CD4-positive, alpha-beta memory T cell (primary cell): ENCODE data around the gene KRTAP10-11. TPM values are rescaled to one million over a fixed set of nuclear protein-coding genes. Genes with fewer than 3 reads are reported as not detected.
"Not testable (repeated sequence)": the region's sequence is repeated elsewhere in the genome, so short reads cannot be mapped to it uniquely, and the experiment has no call there.

Experiments
- CTCF ChIA-PET: fragments of 350-600 bp; sonication (Branson Sonifier 250); formaldehyde crosslinking; loops from one replicate; lab custom pipeline; 2021; ENCODE audit warnings: inconsistent platforms; ENCODE audit not compliant: partially characterized antibody; lab: Charles Lee
- POLR2A ChIA-PET: fragments of 350-600 bp; sonication (Branson Sonifier 250); formaldehyde crosslinking; loops from one replicate; lab custom pipeline; 2021; ENCODE audit not compliant: partially characterized antibody; lab: Charles Lee
- DNase-seq, 5 donors: peaks; one replicate each; pipeline versions ENCODE4 v3.0.0 to v3.0.0-alpha.2; 2020 to 2022; ENCODE audit warnings: mixed read lengths in 1 of 5
- H3K27ac ChIP-seq: one replicate; pipeline ENCODE4 v1.7.0; 2013; ENCODE audit warnings: low read depth, low read length
- H3K27me3 ChIP-seq: 2 replicates; pipeline ENCODE4 v1.7.0; 2013; ENCODE audit warnings: mild to moderate bottlenecking, low read length, moderate library complexity; ENCODE audit not compliant: insufficient read depth
- H3K36me3 ChIP-seq: 2 replicates; pipeline ENCODE4 v1.7.0; 2013; ENCODE audit warnings: mild to moderate bottlenecking, low read length, moderate library complexity; ENCODE audit not compliant: insufficient read depth
- H3K4me1 ChIP-seq: 2 replicates; pipeline ENCODE4 v1.7.0; 2013; ENCODE audit warnings: mild to moderate bottlenecking, low read length, moderate library complexity; ENCODE audit not compliant: insufficient read depth
- H3K4me3 ChIP-seq, 2 donors: one replicate each; pipeline ENCODE4 v1.7.0; 2013; ENCODE audit warnings: low read length in 2 of 2, mild to moderate bottlenecking in 1 of 2
- H3K9me3 ChIP-seq, 2 donors: one replicate each; pipeline ENCODE4 v1.7.0; 2013; ENCODE audit warnings: low read length in 2 of 2, control low read depth in 1 of 2; ENCODE audit not compliant: control insufficient read depth in 1 of 2
- H3K27ac Mint-ChIP-seq, 7 donors: one replicate each; pipeline ENCODE4 v1.8.0; 2020 to 2021; ENCODE audit warnings: mixed read lengths in 7 of 7, mild to moderate bottlenecking in 6 of 7, inconsistent platforms in 3 of 7, moderate library complexity in 3 of 7
- H3K27me3 Mint-ChIP-seq, 2 donors: one replicate each; pipeline ENCODE4 v1.8.0; 2020 to 2021; ENCODE audit warnings: mixed read lengths in 2 of 2
- H3K36me3 Mint-ChIP-seq, 2 donors: one replicate each; pipeline ENCODE4 v1.8.0; 2020 to 2021; ENCODE audit warnings: mixed read lengths in 2 of 2, inconsistent platforms in 1 of 2, mild to moderate bottlenecking in 1 of 2
- H3K4me1 Mint-ChIP-seq, 4 donors: one replicate each; pipeline ENCODE4 v1.8.0; 2020 to 2021; ENCODE audit warnings: mixed read lengths in 4 of 4, mild to moderate bottlenecking in 1 of 4
- H3K4me3 Mint-ChIP-seq, 8 donors: one replicate each; pipeline ENCODE4 v1.8.0; 2020 to 2021; ENCODE audit warnings: mixed read lengths in 8 of 8, mild to moderate bottlenecking in 7 of 8, moderate library complexity in 6 of 8, inconsistent platforms in 3 of 8
- H3K9me3 Mint-ChIP-seq, 8 donors: one replicate each; pipeline ENCODE4 v1.8.0; 2020 to 2021; ENCODE audit warnings: mixed read lengths in 8 of 8, mild to moderate bottlenecking in 5 of 8, inconsistent platforms in 3 of 8, moderate library complexity in 1 of 8
- intact Hi-C: fragments of 100-400 bp; cut with micrococcal nuclease; formaldehyde crosslinking; loops from one replicate; pipeline ENCODE4 v1.15.1; 2023
- polyA plus RNA-seq, 2 donors: library from polyadenylated mRNA; unstranded; fragments of 300-500 nt; fragmentation: Illumina TruSeq; gene quantifications; one replicate each; pipeline ENCODE4 v1.2.3, GENCODE V29; 2021
- total RNA-seq, 2 experiments: library from RNA; stranded (reverse); gene quantifications; one replicate each; pipeline ENCODE4 v1.2.3, GENCODE V29; 2021

Gene KRTAP10-11
- total and polyA plus RNA-seq, 4 experiments from 2014 or later = not detected

GRCh38 chr21:44628707-44629391, 17.4 kb upstream of the KRTAP10-11 start:
- H3K4me3 ChIP-seq = no peak overlapping the region
- ChIA-PET POLR2A (interaction anchor here (0.9 to 3.8 kb wide), 3 partner anchors 10 to 30 kb away, joined by 3 to 16 read pairs (median 3); partner anchors contain the start of gene KRTAP12-3), CTCF (interaction anchor here (1.6 to 2.9 kb wide), 2 partner anchors 10 to 114 kb away, joined by 4 to 9 read pairs; no protein-coding TSS in a partner anchor)
- H3K27ac ChIP-seq = no peak overlapping the region
- peaks cover 0 to 4% of the 10 kb centered on the region in 2 donors for H3K9me3 ChIP-seq
- H3K4me1 ChIP-seq = peaks cover 26% of the 10 kb centered on the region
- Mint-ChIP-seq H3K4me1 (peaks cover 10 to 31% (median 22%) of the 10 kb centered on the region in 4 donors), H3K27me3 (no peaks in the 10 kb centered on the region), H3K27ac (peak overlapping the region in 3 of 7 donors; percentile 39 to 79 (median 60)), H3K4me3 (no peak overlapping the region), H3K36me3 (peaks cover 12 to 35% of the 10 kb centered on the region in 2 donors), H3K9me3 (peaks cover 0 to 54% (median 39%) of the 10 kb centered on the region in 8 donors)
- H3K27me3 ChIP-seq = no peaks in the 10 kb centered on the region
- DNase-seq = no peak
- intact Hi-C loops = no loop called here
- no peaks in the 10 kb centered on the region for H3K36me3 ChIP-seq

- no peak for DNase-seq
- peak overlapping the region in 6 of 8 donors; percentile 1 to 69 (median 34) for H3K4me3 Mint-ChIP-seq
- no peak overlapping the region for H3K4me3 ChIP-seq
- peaks cover 10 to 24% of the 10 kb centered on the region in 2 donors for H3K36me3 Mint-ChIP-seq
- H3K4me1 ChIP-seq = peaks cover 26% of the 10 kb centered on the region
- no peak overlapping the region for H3K27ac ChIP-seq
- H3K36me3 ChIP-seq = no peaks in the 10 kb centered on the region
- no peaks in the 10 kb centered on the region for H3K27me3 ChIP-seq
- intact Hi-C loops = no loop called here
- H3K9me3 ChIP-seq = peaks cover 0 to 4% of the 10 kb centered on the region in 2 donors
- peaks cover 10 to 31% (median 20%) of the 10 kb centered on the region in 4 donors for H3K4me1 Mint-ChIP-seq
- H3K9me3 Mint-ChIP-seq = peaks cover 0 to 43% (median 31%) of the 10 kb centered on the region in 8 donors
- ChIA-PET CTCF (interaction anchor here (1.8 to 2.9 kb wide), 2 partner anchors 8 to 12 kb away, joined by 4 to 9 read pairs; no protein-coding TSS in a partner anchor), POLR2A (interaction anchor here (1.1 to 3.8 kb wide), 2 partner anchors 11 to 27 kb away, joined by 4 to 16 read pairs; partner anchors contain the start of gene KRTAP12-3)
- H3K27ac Mint-ChIP-seq = peak overlapping the region; percentile 48 to 89 (median 72)
- no peaks in the 10 kb centered on the region for H3K27me3 Mint-ChIP-seq
These were observed 15.8 kb upstream of the KRTAP10-11 start for GRCh38 chr21:44630440-44630839.

- H3K9me3 ChIP-seq = peaks cover 0 to 4% of the 10 kb centered on the region in 2 donors
- intact Hi-C loops = no loop called here
- no peaks in the 10 kb centered on the region for H3K27me3 ChIP-seq
- no peak overlapping the region for H3K4me3 ChIP-seq
- peaks cover 0 to 40% (median 31%) of the 10 kb centered on the region in 8 donors for H3K9me3 Mint-ChIP-seq
- ChIA-PET POLR2A (interaction anchor here (1.8 to 3.8 kb wide), 2 partner anchors 13 to 26 kb away, joined by 5 to 16 read pairs; partner anchors contain the start of gene KRTAP12-3), CTCF (interaction anchor here (1.3 to 1.8 kb wide), 2 partner anchors 10 to 12 kb away, joined by 4 read pairs; no protein-coding TSS in a partner anchor)
- H3K4me3 Mint-ChIP-seq = no peak overlapping the region
- no peaks in the 10 kb centered on the region for H3K36me3 ChIP-seq
- no peak overlapping the region for H3K27ac ChIP-seq
- peaks cover 10 to 24% of the 10 kb centered on the region in 2 donors for H3K36me3 Mint-ChIP-seq
- H3K4me1 ChIP-seq = peaks cover 22% of the 10 kb centered on the region
- no peak for DNase-seq
- H3K27ac Mint-ChIP-seq = peak overlapping the region in 3 of 7 donors; percentile 50 to 77 (median 53)
- peaks cover 10 to 25% (median 17%) of the 10 kb centered on the region in 4 donors for H3K4me1 Mint-ChIP-seq
- H3K27me3 Mint-ChIP-seq = peaks cover 0 to 3% of the 10 kb centered on the region in 2 donors
These were observed 14.1 kb upstream of the KRTAP10-11 start for GRCh38 chr21:44632067-44632466.

GRCh38 chr21:44636209-44637017, 9.8 kb upstream of the KRTAP10-11 start:
- Mint-ChIP-seq H3K27me3 (peaks cover 1 to 12% of the 10 kb centered on the region in 2 donors), H3K4me3 (peak overlapping the region in 1 of 8 donors; percentile 55), H3K4me1 (peaks cover 0 to 5% (median 1%) of the 10 kb centered on the region in 4 donors), H3K27ac (no peak overlapping the region), H3K9me3 (peaks cover 3 to 37% (median 23%) of the 10 kb centered on the region in 8 donors), H3K36me3 (peaks cover 2 to 17% of the 10 kb centered on the region in 2 donors)
- no peaks in the 10 kb centered on the region for H3K36me3 ChIP-seq
- POLR2A ChIA-PET = no interaction called here
- intact Hi-C loops = no loop called here
- DNase-seq = no peak
- no peaks in the 10 kb centered on the region for H3K27me3 ChIP-seq
- H3K4me3 ChIP-seq = no peak overlapping the region
- no peak overlapping the region for H3K27ac ChIP-seq
- CTCF ChIA-PET = no interaction called here
- no peaks in the 10 kb centered on the region for H3K4me1 ChIP-seq
- no peaks in the 10 kb centered on the region for H3K9me3 ChIP-seq

- POLR2A ChIA-PET = no interaction called here
- Histone ChIP-seq H3K9me3 (no peaks in the 10 kb centered on the region), H3K4me1 (no peaks in the 10 kb centered on the region), H3K27me3 (no peaks in the 10 kb centered on the region), H3K4me3 (no peak within 1 kb of the TSS), H3K36me3 (no peaks in the 10 kb centered on the region), H3K27ac (no peak within 1 kb of the TSS)
- Mint-ChIP-seq H3K36me3 (peaks cover 0 to 12% of the 10 kb centered on the region in 2 donors), H3K27ac (peak within 1 kb of the TSS in 2 of 7 donors; percentile 54 to 57), H3K9me3 (peaks cover 5 to 36% (median 17%) of the 10 kb centered on the region in 8 donors), H3K4me3 (peak within 1 kb of the TSS in 1 of 8 donors; percentile 55), H3K4me1 (peaks cover 0 to 5% (median 1%) of the 10 kb centered on the region in 4 donors), H3K27me3 (peaks cover 1 to 13% of the 10 kb centered on the region in 2 donors)
- DNase-seq = no peak
- intact Hi-C loops = no loop called here
- CTCF ChIA-PET = no interaction called here
These were observed 9.0 kb upstream of the KRTAP10-11 start, which contains the start of gene KRTAP10-10 for GRCh38 chr21:44637018-44637850. Gene KRTAP10-10 (plus strand): TSS chr21:44637356. CDS start chr21:44637418, 62 bp downstream.

GRCh38 chr21:44637851-44638348, 8.3 kb upstream of the KRTAP10-11 start:
- H3K4me1 ChIP-seq, intact Hi-C loops, H3K9me3 ChIP-seq, H3K36me3 ChIP-seq, H3K4me3 ChIP-seq, H3K27me3 ChIP-seq, H3K27ac ChIP-seq, H3K4me1 Mint-ChIP-seq, CTCF ChIA-PET, POLR2A ChIA-PET, H3K4me3 Mint-ChIP-seq, DNase-seq: not testable (repeated sequence)
- peaks cover 5 to 35% (median 18%) of the 10 kb centered on the region in 8 donors for H3K9me3 Mint-ChIP-seq
- H3K36me3 Mint-ChIP-seq = peaks cover 0 to 12% of the 10 kb centered on the region in 2 donors
- peaks cover 1 to 13% of the 10 kb centered on the region in 2 donors for H3K27me3 Mint-ChIP-seq
- H3K27ac Mint-ChIP-seq = peak overlapping the region in 1 of 7 donors; percentile 54
